ENCODE results near the gene NDUFAF2.
"Not testable (repeated sequence)": the region's sequence is repeated elsewhere in the genome, so short reads cannot be mapped to it uniquely, and the experiment has no call there.

Gene NDUFAF2

DNA sequence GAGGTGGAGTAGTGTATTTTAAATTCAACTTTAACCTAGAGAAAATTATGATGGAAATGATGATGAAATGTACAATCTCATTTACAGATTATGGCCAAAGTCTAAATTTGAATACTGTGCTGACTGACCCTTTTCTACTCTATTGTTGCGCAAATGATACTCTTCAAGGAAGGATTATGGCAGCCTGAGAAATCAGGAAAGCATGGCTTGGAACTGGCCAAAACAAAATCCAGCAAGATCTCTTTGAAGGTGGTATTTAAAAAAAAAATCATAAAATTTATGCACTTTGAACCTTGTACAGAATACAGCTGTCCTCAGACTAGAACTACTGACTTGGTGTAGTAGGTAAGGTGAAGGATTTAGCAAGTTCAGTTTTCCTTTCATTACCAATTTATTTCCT lies 105.3 kb downstream of the NDUFAF2 start:
- no peak for DNase-seq (ENCODE audit: low read depth)

DNA sequence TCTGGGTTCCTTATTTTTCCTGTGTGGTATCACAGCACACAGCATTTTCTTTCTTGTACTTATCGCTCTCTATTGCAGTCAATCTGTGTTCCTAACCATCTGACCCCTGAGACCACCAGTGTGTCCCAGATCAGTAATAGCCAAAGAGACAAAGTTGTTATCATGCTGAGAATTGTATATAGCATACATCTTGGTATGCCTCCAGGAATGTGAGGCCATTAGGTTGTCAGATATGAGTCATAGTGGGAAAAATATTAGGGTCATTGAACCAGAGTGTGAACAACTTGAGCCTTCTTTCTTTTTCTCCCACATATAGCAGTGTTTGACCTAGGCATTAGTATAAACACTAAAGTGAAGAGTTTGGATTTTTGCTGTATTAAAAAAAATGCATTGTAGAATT lies 106.3 kb downstream of the NDUFAF2 start:
- no peak for DNase-seq (ENCODE audit: low read depth)

DNA sequence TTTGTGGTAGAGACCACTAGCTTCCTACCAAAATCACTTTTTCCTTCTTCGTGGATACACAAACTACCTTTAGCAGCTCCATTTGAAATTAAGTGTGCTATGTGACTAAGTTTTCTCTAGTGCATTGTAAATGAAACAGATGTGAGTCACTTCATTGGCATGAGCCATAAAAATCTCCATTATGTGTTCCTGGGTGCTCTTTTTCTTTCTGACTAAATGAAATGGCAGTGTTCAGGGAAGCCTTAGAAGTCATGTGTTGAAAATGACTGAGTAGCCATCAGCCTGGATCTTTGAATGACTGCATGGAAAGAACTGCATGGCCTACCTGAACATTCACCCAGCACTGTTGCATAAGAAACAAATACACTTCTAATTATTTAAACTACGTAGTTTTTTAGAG lies 107.9 kb downstream of the NDUFAF2 start:
- DNase-seq (ENCODE audit: low read depth) = no peak

DNA sequence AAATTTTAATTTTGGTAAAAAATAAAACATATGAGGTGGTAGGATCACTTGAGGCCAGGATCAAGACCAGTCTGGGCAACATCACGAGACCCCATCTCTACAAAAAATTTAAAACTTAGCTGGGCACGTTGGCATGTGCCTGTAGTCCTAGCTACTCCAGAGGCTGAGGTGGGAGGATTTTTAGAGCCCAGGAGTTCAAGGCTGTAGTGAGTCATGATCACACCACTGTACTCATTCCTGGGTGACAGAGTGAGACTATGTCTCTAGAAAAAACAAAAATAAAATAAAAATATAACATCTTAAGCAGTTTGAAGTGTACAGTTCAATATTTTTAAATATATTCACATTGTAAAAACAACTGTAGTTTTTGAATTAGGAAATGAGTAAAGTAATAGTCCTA lies 108.9 kb downstream of the NDUFAF2 start:
- no peak for DNase-seq (ENCODE audit: low read depth)

DNA sequence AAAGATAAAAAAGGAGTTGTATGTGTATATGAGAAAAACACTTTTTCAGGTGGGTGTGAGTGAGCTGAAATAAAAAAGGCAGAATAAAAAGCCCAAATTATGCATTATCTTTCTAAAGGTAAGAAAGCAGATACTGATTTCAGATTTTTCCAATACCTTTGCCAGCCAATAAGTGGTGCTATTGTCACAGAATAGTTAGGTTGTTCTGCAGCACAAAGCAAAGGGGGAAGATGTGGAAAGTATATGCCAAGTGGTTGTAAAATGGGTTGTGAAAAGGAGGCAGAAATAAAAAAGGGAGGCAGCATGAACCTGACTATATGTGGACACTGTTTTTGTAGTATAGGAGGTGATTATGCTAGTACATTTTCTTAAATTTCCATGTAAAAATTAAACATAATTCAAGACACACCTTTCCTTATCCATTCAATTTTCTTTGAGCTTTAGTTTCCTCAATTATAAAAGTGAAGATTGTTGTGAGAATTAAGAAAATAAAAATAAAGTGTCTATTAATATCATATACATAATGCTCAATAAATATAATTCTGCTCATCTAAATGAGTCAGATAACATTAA lies 110.5 kb downstream of the NDUFAF2 start:
- no peak for DNase-seq (ENCODE audit: low read depth)

DNA sequence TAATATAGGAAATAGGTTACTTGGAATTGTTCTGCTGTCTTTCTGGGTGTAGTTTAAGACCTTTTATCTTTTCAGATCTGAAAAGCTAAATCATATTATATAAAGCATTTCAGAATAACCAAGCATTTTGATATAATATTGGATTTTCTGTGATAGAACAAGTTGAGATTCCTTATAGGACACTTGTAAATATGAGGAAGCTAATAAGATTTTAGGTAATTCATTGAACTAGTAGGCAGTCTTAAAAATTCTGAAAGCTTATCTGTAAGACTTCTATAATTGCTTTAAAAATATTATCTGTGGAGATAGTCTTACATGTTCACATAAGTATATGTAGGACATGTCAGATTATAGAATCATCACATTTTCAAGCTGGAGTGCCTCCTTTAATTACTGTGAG lies 114.5 kb downstream of the NDUFAF2 start:
- no peak for DNase-seq (ENCODE audit: low read depth)

DNA sequence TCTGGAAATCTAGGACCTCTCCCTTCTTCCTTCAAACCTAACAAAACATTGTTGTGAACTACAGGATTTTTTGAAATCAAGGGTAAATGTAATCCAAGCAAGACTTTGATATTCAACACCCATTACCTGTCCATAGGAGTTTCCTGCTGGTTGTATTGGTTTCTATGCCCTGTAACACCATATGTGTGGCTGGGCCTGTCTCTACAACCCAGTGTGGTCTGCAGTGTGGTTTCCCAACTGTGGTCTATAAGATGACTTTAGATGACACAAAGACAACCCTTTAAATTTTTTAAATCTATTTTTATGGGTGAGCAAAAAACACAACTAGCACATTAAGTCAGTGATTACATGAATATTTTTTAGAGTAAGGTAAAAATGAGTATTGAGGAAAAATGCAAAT lies 124.1 kb downstream of the NDUFAF2 start:
- DNase-seq (ENCODE audit: low read depth) = no peak

DNA sequence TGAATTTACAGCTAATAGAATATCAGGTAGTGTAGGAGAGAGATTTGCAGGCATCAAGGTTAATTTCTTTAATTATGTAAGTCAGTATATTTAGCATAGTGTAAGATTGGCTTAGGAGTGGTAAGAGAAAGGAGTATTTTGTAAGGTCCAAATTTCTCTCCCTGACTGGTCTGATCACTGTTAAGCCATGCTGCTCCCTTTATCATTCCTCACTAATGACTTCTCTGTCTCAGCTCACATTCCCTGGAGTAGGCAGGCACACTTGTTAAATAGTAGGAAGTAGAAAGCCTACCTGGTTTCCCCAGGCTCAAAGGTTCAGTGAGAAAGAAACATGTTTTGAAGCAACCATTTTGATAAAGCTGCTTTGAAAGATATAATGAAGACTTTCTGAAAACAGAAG lies 126.5 kb downstream of the NDUFAF2 start:
- no peak for DNase-seq (ENCODE audit: low read depth)

DNA sequence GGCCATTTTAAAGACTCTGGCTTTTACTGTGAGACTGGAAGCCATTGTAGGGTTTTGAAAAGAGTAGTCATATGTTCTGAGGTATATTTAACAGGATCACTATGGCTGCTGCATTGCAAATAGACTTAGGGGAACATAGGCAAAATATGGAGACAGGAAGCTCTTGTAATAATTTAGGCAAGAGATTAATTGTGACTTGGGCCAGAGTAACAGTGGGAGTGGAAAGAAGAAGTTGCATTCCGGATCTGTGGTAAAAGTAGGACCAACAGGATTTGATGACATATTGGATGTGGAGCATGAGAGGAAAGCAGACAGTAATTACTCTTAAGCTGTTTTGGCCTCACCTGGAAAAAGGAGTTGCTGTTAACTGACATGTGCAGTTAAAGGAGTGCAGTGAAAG lies 131.6 kb downstream of the NDUFAF2 start:
- no peak for DNase-seq (ENCODE audit: low read depth)

DNA sequence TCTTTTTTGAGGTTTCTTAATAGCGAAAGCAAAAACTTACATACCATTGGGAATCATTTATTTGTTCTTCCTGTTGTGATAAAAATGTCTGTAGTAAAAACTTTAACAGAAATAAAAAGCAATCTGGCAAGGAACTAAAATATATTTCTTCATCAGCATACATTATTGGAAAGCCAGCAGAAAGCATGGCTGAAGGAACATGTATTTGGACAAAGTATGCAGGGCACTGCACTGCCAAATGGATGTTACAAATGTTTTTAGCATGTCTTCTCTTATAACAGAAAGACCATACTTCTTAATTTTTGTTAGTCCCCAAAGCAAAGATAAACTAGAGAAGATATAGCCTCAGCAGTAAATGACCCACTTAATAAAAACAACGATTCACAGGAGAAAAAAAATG lies 136.7 kb downstream of the NDUFAF2 start:
- no peak for DNase-seq (ENCODE audit: low read depth)

DNA sequence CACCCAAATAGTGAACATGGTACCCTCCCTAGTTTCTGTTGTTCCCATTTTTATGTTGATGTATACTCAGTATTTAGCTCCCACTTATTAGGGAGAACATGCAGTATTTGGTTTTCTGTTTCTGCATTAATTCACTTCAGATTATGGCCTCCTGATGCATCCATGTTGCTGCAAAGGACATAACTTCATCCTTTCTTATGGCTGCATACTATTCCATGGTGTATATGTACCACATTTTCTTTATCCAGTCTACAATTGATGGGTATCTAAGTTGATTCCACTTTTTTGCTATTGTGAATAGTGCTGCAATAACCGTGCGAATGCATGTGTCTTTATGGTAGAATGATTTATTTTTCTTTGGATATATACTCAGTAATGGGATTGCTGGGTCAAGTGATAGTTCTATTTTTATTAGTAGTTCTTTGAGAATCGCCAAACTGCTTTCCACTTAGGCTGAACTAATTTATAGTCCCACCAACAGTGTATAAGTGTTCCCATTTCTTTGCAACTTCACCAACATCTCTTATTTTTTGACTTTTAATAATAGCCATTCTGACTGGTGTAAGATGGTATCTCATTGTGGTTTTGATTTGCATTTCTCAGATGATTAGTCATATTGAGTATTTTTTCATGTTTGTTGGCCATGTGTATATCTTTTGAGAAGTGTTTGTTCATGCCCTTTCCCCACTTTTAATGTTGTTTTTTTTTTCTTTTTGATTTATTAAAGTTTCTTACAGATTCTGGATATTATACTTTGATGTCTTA lies 137.7 kb downstream of the NDUFAF2 start:
- DNase-seq (ENCODE audit: low read depth) = no peak

DNA sequence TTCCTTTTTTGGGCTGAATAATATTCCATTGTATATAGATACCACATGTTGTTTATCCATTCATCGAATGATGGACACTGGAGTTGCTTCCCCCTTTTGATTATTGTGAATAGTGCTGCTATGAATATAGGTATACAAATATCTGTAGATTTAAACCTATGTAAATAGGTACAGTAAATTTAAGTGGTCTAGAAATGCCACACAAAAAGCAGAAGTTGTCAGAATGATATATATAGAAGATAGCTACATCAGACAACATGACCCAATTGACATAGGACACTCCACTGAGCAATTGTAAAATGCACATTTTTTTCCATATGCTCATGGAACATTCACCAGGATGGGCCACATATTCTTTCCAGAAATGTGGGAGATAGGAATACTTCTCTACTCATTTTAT lies 139.7 kb downstream of the NDUFAF2 start:
- DNase-seq (ENCODE audit: low read depth) = no peak

DNA sequence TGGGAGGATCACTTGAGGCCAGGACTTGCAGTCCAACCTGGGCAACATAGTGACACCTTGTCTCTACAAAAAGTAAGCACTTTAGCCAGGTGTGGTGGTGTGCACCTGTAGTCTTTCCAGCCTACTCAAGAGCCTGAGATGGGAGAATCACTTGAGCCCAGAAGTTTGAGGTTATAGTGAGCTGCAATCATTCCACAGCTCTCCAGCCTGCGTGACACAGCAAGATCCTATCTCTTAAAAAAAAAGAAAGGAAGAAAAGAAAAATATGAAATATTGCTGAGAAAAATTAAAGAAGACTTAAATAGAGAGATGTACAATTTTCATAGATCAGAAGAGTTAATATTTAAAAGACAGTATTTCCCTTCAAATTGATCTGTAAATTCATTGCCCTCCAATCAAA lies 140.9 kb downstream of the NDUFAF2 start:
- DNase-seq (ENCODE audit: low read depth) = no peak

DNA sequence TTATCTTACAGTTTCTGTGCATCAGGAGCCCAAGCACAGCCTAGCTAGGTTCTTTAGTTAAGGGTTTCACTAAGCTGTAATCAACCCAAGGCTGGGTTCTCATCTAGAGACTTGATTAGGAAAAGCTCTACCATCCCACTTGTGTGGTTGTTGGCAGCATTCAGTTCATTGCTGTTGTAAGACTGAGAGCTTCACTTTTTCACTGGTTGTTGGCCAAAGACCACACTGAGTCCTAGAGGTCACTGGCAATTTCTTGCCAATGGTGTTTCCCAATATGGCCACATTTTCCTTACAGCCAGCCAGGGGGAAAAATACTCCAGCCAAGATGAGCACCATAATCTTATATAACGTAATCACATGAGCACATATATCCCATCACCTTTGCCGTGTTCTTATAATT lies 142.9 kb downstream of the NDUFAF2 start:
- DNase-seq (ENCODE audit: low read depth) = no peak

DNA sequence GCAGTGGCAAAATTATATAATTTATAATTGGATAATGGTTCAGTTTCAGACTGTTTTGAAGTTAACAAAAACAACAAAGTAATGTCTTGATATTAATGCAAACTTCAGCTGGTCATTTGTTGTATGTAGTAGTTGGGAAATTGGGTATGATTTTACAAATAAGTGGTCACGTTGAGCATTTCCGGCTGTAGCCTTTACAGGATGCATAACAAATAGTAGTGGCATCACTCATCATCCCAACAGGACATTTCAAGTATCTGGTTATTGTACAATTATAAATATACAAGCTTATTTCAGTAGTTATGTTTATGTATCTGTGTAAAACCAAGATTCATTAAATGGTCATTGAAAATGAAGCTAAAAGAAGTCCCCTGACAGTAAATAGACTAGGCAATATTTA lies 144.3 kb downstream of the NDUFAF2 start:
- no peak for DNase-seq (ENCODE audit: low read depth)

DNA sequence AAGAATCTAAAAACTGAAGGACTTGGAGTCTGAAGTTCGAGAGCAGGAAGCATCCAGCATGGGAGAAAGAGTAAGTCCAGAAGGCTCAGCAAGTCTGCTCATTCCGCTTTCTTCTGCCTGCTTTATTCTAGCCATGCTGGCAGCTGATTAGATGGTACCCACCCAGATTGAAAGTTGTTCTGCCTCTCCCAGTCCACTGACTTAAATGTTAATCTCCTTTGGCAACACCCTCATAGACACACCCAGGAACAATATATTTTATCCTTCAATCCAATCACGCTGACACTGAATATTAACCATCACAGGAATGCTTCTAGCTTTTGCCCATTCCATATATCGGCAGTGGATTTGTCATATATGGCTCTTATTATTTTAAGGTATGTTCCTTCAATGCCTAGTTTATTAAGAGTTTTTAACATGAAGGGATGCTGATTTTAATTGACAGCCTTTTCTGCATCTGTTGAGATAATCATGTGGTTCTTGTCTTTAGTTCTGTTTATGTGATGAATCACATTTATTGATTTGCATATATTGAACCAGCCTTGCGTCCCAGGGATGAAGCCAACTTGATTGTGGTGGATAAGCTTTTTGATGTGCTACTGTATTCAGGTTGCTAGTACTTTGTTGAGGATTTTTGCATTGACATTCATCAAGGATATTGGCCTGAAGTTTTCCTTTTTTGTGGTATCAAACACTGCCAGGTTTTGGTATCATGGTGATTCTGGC lies 148.2 kb downstream of the NDUFAF2 start:
- not testable (repeated sequence) for DNase-seq (ENCODE audit: low read depth)

DNA sequence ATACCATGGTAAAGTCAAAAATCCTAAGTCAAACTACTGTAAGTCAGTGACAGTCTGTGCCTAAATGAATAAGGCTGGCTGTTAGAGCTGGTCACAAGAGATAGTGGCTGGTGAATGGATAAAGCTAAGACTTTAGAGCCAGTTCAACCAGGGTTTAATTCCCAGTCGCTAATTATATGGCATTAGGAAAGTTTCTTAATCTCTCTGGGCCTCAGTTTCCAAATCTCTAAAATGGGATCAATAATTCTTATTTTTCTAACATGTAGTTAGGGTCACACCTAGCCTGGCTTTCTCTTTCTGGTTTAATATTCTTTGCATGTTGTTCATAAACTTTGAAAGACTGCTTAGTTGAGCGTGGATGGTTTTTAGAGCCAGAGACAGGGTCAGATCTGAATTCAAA lies 152.5 kb downstream of the NDUFAF2 start:
- DNase-seq (ENCODE audit: low read depth) = no peak

DNA sequence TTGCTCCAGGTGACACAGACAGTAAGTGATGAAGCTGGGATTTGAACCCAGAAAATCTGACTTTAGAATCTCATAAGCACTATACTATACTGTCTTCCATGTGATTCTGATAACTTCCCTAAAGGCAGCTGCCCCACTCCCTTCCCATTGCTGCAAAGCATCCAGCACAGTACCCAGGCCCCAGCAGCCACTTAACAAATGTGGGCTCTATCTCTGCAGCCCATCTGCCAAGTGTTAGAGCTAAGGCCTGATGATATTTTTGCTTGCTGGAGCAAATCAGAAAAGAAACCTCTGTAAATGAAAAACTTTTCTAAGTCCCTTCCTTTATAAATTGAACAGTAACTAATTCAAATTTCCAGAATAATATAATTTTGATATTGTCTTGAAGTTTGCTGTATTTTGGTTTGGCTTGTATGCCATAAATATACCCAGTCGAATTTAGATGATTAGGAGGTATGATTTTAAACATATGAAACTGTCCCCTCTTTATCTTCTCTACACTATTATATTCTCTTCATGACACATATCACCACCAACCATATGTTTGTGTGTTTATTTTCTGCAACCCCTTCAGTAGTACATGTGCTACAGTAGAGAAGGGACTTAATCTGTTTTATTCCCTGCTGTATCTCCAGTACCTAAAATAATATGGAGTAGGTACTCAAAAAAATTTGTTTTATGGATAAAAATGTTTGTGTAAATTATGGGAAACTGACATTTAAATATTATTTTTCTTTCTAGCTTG lies 153.4 kb downstream of the NDUFAF2 start:
- no peak for DNase-seq (ENCODE audit: low read depth)

DNA sequence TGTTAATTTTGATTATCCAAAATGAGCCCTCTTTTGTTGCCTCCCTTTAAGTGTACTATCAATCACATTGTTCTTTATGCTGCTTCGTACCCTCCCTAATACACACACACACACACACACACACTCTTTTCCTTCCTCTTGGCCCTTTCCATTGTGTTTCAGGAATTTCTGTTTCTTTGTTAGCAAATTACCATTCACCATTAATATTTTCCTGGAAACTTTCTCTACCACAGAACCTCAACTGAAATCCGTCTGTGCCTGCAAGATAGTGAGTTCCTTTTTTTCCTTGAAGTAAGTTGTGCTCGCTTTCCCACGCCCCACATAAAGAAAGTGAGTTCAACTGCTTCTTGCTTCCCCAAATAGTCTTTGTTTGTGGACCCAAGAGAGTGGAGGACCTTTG lies 155.4 kb downstream of the NDUFAF2 start:
- DNase-seq (ENCODE audit: low read depth) = no peak

DNA sequence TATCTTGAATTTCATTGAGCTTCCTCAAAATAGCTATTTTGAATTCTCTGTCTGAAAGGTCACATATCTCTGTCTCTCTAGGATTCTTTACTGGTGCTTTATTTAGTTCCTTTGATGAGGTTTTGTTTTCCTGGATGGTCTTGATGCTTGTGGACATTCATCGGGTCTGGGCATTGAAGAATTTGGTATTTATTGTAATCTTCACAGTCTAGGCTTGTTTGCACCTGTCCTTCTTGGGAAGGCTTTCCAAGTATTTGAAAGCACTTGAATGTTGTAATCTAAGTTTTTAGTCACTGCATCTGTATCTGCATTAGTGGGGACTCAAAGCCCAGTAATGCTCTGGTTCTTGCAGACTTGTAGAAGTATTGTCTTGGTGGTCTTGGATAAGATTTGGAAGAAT lies 169.4 kb downstream of the NDUFAF2 start:
- DNase-seq (ENCODE audit: low read depth) = no peak

DNA sequence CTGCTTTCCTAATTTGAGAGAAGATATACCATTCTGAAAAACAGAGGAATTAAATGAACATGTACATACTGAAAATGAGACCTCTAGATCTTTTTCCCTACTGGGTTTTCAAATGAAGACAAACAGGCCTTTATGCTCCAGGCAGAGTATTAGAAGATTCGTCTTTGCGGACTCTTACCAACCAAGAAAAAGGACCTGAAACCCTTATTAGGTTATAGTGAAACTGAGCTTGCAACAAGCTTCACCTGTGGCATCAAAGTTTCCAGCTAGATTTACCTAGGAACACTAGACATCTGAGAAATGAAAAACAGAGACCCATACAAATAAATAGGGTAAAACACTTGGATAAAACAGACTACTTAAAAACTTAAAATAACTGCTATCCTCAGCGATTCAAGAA lies 171.0 kb downstream of the NDUFAF2 start:
- no peak for DNase-seq (ENCODE audit: low read depth)

DNA sequence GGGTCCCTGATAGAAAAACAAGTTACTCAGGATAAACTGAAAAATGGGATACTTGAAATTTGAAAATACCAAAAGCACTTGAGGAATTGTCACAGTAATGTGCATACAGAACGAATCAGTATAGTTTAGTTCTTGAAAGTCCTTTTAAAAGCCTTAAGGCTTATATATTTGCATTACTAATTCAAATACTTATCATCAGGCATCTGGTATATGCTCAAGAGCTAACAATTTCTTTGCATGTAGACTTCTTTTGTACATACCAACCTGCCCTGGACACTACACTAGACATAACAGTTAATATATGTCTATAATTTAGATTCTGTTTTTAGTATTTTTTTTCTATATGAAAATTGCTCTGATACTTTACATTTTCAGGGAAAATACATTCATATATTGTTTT lies 174.1 kb downstream of the NDUFAF2 start:
- DNase-seq (ENCODE audit: low read depth) = no peak

DNA sequence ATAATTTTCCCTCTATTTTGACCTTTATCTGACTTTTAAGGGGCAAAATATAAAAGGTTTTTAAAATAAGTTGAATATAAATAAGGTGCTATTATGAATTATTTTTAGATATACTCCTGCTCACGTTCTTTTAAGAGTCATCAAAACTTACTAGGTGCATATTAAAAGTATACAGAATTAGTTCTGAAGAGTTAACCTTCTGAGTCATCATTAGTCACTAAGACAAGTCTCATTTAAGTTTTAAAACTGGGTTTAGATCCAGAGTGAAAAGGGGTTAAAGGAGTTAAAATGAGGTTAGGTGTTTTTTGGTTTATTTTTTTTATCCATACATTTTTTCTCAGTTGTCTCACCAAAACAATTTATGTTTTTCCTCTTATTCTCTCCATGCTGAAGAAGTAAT lies 175.5 kb downstream of the NDUFAF2 start:
- DNase-seq (ENCODE audit: low read depth) = no peak
